H1 (cell line): ENCODE measurements around the gene KIZ. TPM values are rescaled to one million over a fixed set of nuclear protein-coding genes. Genes with fewer than 3 reads are reported as not detected.

Experiments
- CTCF ChIA-PET: fragments of 300-600 bp; sonication (Branson Sonifier 250); formaldehyde crosslinking; loops from one replicate; lab custom pipeline; 2021; ENCODE audit not compliant: partially characterized antibody; lab: Charles Lee
- POLR2A ChIA-PET: fragments of 300-600 bp; sonication (Branson Sonifier 250); formaldehyde crosslinking; loops from one replicate; lab custom pipeline; 2021; ENCODE audit warnings: inconsistent platforms; ENCODE audit not compliant: partially characterized antibody; lab: Charles Lee
- DNase-seq, 2 experiments: peaks; one replicate each; pipeline versions ENCODE4 v3.0.0 to v3.0.0-alpha.2; 2010 to 2022; ENCODE audit warnings: low spot score in 2 of 2, low read depth in 1 of 2, mixed read lengths in 1 of 2
- FAIRE-seq: peaks from 2 replicates; lab custom pipeline; 2011; peaks lifted over from hg19 to GRCh38; lab: Jason Lieb, UNC
- H2AFZ ChIP-seq: 2 replicates; pipeline ENCODE4 v1.8.1; 2012; ENCODE audit warnings: low read length, inconsistent platforms
- H2AK5ac ChIP-seq: 2 replicates; pipeline ENCODE4 v1.6.1; 2013; ENCODE audit warnings: low read depth, low read length
- H2BK120ac ChIP-seq: replicated peaks from 2 replicates; pipeline ENCODE3; 2013; ENCODE audit warnings: low read depth, low read length, inconsistent platforms
- H2BK12ac ChIP-seq: 2 replicates; pipeline ENCODE4 v1.6.1; 2013; ENCODE audit warnings: low read depth, low read length
- H2BK15ac ChIP-seq: 2 replicates; pipeline ENCODE4 v1.6.1; 2013; ENCODE audit warnings: low read length
- H2BK20ac ChIP-seq: 2 replicates; pipeline ENCODE4 v1.6.1; 2013; ENCODE audit warnings: low read length
- H2BK5ac ChIP-seq: 2 replicates; pipeline ENCODE4 v1.6.1; 2013; ENCODE audit warnings: low read depth, low read length
- H3K14ac ChIP-seq: 2 replicates; pipeline ENCODE4 v1.6.1; 2013; ENCODE audit warnings: inconsistent platforms; ENCODE audit not compliant: insufficient read length
- H3K18ac ChIP-seq: 2 replicates; pipeline ENCODE4 v1.6.1; 2013; ENCODE audit warnings: low read length; ENCODE audit errors: extremely low read depth
- H3K23ac ChIP-seq: 2 replicates; pipeline ENCODE4 v1.6.1; 2013; ENCODE audit warnings: inconsistent platforms; ENCODE audit not compliant: insufficient read length
- H3K23me2 ChIP-seq: 2 replicates; pipeline ENCODE4 v1.6.1; 2013; ENCODE audit warnings: low read depth, low read length
- H3K27ac ChIP-seq: 2 replicates; pipeline ENCODE4 v1.6.1; 2011; ENCODE audit warnings: low read depth, low read length, inconsistent platforms
- H3K27me3 ChIP-seq, 4 experiments: replicated peaks in 1 of 4; 1 replicate in 1 of 4; 2 replicates in 3 of 4; pipeline versions ENCODE4 v1.6.1 to v1.8.1; 2011 to 2013; ENCODE audit warnings: low read length in 3 of 4, mild to moderate bottlenecking in 3 of 4, inconsistent platforms in 2 of 4, mixed read lengths in 2 of 4, moderate library complexity in 1 of 4; ENCODE audit not compliant: control insufficient read depth in 3 of 4, insufficient read depth in 3 of 4; ENCODE audit errors: extremely low read depth in 1 of 4
- H3K36me3 ChIP-seq, 4 experiments: 2 replicates each; pipeline versions ENCODE4 v1.6.1 to v1.8.1; 2011 to 2013; ENCODE audit warnings: mild to moderate bottlenecking in 4 of 4, low read length in 3 of 4, moderate library complexity in 2 of 4, control low read depth in 1 of 4, inconsistent platforms in 1 of 4; ENCODE audit not compliant: insufficient read depth in 4 of 4, control insufficient read depth in 2 of 4
- H3K4ac ChIP-seq: replicated peaks from 2 replicates; pipeline ENCODE3; 2013; ENCODE audit warnings: low read length, low read depth, mixed read lengths, inconsistent platforms; ENCODE audit not compliant: insufficient read length
- H3K4me1 ChIP-seq, 4 experiments: replicated peaks in 1 of 4; 1 replicate in 1 of 4; 2 replicates in 3 of 4; pipeline versions ENCODE4 v1.6.1 to v1.8.1; 2011 to 2013; ENCODE audit warnings: low read length in 3 of 4, inconsistent platforms in 2 of 4, mixed read lengths in 1 of 4; ENCODE audit not compliant: insufficient read depth in 4 of 4, control insufficient read depth in 3 of 4
- H3K4me2 ChIP-seq, 2 experiments: 2 replicates each; pipeline versions ENCODE4 v1.6.1 to v1.8.1; 2011 to 2013; ENCODE audit warnings: low read depth in 2 of 2, low read length in 2 of 2, control low read depth in 1 of 2, inconsistent platforms in 1 of 2, mild to moderate bottlenecking in 1 of 2; ENCODE audit not compliant: insufficient read depth in 1 of 2
- H3K4me3 ChIP-seq, 4 experiments: fragments of 200-600, 300-600 bp in 1 of 4; sonication (generic), shearing (Covaris generic), sonication (Bioruptor Twin) in 1 of 4; 2 replicates each; pipeline versions ENCODE4 v1.5.1 to v1.8.1; 2011 to 2016; ENCODE audit warnings: low read length in 4 of 4, low read depth in 3 of 4, control low read depth in 2 of 4, inconsistent platforms in 2 of 4, mild to moderate bottlenecking in 2 of 4, mixed read lengths in 1 of 4, moderate library complexity in 1 of 4; ENCODE audit not compliant: insufficient read depth in 2 of 4; ENCODE audit errors: extremely low read depth in 1 of 4
- H3K56ac ChIP-seq: replicated peaks from 2 replicates; pipeline ENCODE3; 2013; ENCODE audit warnings: low read depth, mild to moderate bottlenecking, mixed read lengths, low read length, inconsistent platforms; ENCODE audit not compliant: insufficient read length
- H3K79me1 ChIP-seq: 2 replicates; pipeline ENCODE4 v1.6.1; 2013; ENCODE audit warnings: low read depth, low read length, control low read depth
- H3K79me2 ChIP-seq, 2 experiments: 2 replicates each; pipeline versions ENCODE4 v1.6.1 to v1.8.1; 2012 to 2013; ENCODE audit warnings: low read length in 2 of 2, mild to moderate bottlenecking in 2 of 2, inconsistent platforms in 1 of 2; ENCODE audit not compliant: insufficient read depth in 2 of 2, control insufficient read depth in 1 of 2
- H3K9ac ChIP-seq, 4 experiments: replicated peaks in 1 of 4; 1 replicate in 1 of 4; 2 replicates in 3 of 4; pipeline versions ENCODE4 v1.6.1 to v1.8.1; 2011 to 2013; ENCODE audit warnings: low read depth in 3 of 4, low read length in 3 of 4, control low read depth in 2 of 4, mild to moderate bottlenecking in 2 of 4, moderate library complexity in 2 of 4, inconsistent platforms in 1 of 4; ENCODE audit errors: extremely low read depth in 1 of 4
- H3K9me3 ChIP-seq, 2 experiments: 2 replicates each; pipeline versions ENCODE4 v1.6.1 to v1.8.1; 2012 to 2013; ENCODE audit warnings: mild to moderate bottlenecking in 2 of 2, moderate library complexity in 2 of 2, control low read depth in 1 of 2, inconsistent platforms in 1 of 2, low read depth in 1 of 2, low read length in 1 of 2, mixed read lengths in 1 of 2; ENCODE audit not compliant: insufficient read depth in 2 of 2
- H4K20me1 ChIP-seq, 2 experiments: replicated peaks in 1 of 2; 2 replicates each; pipeline versions ENCODE3 to v1.8.1; 2011 to 2013; ENCODE audit warnings: inconsistent platforms in 2 of 2, low read length in 2 of 2, mild to moderate bottlenecking in 1 of 2; ENCODE audit not compliant: insufficient read depth in 2 of 2, control insufficient read depth in 1 of 2
- H4K5ac ChIP-seq: 2 replicates; pipeline ENCODE4 v1.6.1; 2013; ENCODE audit warnings: low read length, low read depth, mixed read lengths, inconsistent platforms; ENCODE audit not compliant: insufficient read length
- H4K8ac ChIP-seq: 2 replicates; pipeline ENCODE4 v1.8.0; 2013; ENCODE audit warnings: mild to moderate bottlenecking, moderate library complexity, low read length, inconsistent platforms; ENCODE audit not compliant: insufficient read depth; ENCODE audit errors: extremely low read depth
- H4K91ac ChIP-seq: replicated peaks from 2 replicates; pipeline ENCODE3; 2013; ENCODE audit warnings: low read length, mixed read lengths, inconsistent platforms; ENCODE audit not compliant: insufficient read length
- CEBPB ChIP-seq: IDR thresholded peaks from 2 replicates; pipeline ENCODE4 v1.6.1; 2012; ENCODE audit warnings: low read depth, low read length
- HDAC6 ChIP-seq: IDR thresholded peaks from one replicate; pipeline ENCODE4 v1.7.1; 2012; ENCODE audit warnings: low read depth, mild to moderate bottlenecking, inconsistent platforms, low read length, moderate library complexity
- JUN ChIP-seq: IDR thresholded peaks from 2 replicates; pipeline ENCODE4 v1.6.1; 2011; ENCODE audit warnings: low read depth, mild to moderate bottlenecking, improper control_type of control experiment, low read length
- MAX ChIP-seq: IDR thresholded peaks from 2 replicates; pipeline ENCODE4 v1.6.1; 2012; ENCODE audit warnings: inconsistent platforms
- NANOG ChIP-seq: IDR thresholded peaks from 2 replicates; pipeline ENCODE4 v1.6.1; 2011; ENCODE audit warnings: low read length, low read depth, mild to moderate bottlenecking, inconsistent platforms; ENCODE audit not compliant: insufficient read depth, poor library complexity, severe bottlenecking
- NRF1 ChIP-seq: IDR thresholded peaks from 2 replicates; pipeline ENCODE4 v1.6.1; 2011; ENCODE audit warnings: mild to moderate bottlenecking, low read depth, low read length, improper control_type of control experiment
- RNF2 ChIP-seq: fragments of 200-900, 300-1000 bp; sonication (generic); IDR thresholded peaks from 2 replicates; pipeline ENCODE4 v1.7.1; 2016; ENCODE audit warnings: borderline replicate concordance, low read depth, mild to moderate bottlenecking, antibody characterized with exemption, low read length; ENCODE audit not compliant: poor library complexity, severe bottlenecking; ENCODE audit errors: missing control alignments
- RXRA ChIP-seq: IDR thresholded peaks from 2 replicates; pipeline ENCODE4 v1.6.1; 2011; ENCODE audit warnings: low read depth, mild to moderate bottlenecking, low read length, moderate library complexity; ENCODE audit not compliant: insufficient read depth
- SRF ChIP-seq: IDR thresholded peaks from 2 replicates; pipeline ENCODE4 v1.6.1; 2011; ENCODE audit warnings: mild to moderate bottlenecking, low read depth, low read length, moderate library complexity
- SUZ12 ChIP-seq: fragments of 200-600 bp; sonication (generic); IDR thresholded peaks from 2 replicates; pipeline ENCODE4 v1.6.1; 2012; ENCODE audit warnings: mild to moderate bottlenecking, inconsistent platforms, low read length, moderate library complexity, mixed read lengths
- TEAD4 ChIP-seq: IDR thresholded peaks from 2 replicates; pipeline ENCODE4 v1.6.1; 2012; ENCODE audit warnings: low read depth, low read length, inconsistent platforms, mixed read lengths
- USF2 ChIP-seq: IDR thresholded peaks from 2 replicates; pipeline ENCODE4 v1.6.1; 2011; ENCODE audit warnings: low read length, improper control_type of control experiment
- ZNF274 ChIP-seq: IDR thresholded peaks from 2 replicates; pipeline ENCODE4 v1.7.0; 2012; ENCODE audit warnings: low read length, borderline replicate concordance; ENCODE audit errors: extremely low read depth
- WGBS, 2 experiments: shearing (Covaris generic) in 1 of 2; methylation state at CpG; one replicate each; pipeline versions ENCODE4 v1.1.6 to v1.1.7; 2013 to 2015; ENCODE audit warnings: low lambda C conversion rate in 2 of 2, mixed read lengths in 2 of 2, inconsistent platforms in 1 of 2, low coverage in 1 of 2, missing lambda C conversion rate in 1 of 2; ENCODE audit not compliant: insufficient replicate concordance in 2 of 2, insufficient coverage in 1 of 2, insufficient read length in 1 of 2; ENCODE audit errors: extremely low coverage in 1 of 2, missing lambda C conversion rate in 1 of 2; 5-methylcytosine and 5-hydroxymethylcytosine counted together
- polyA plus RNA-seq, 7 experiments: library from polyadenylated mRNA; depleted of rRNA in 3 of 7; stranded (reverse) in 5 of 7; unstranded in 2 of 7; fragments of >200 nt in 5 of 7; fragments of 200-250 nt in 2 of 7; gene quantifications; 1 replicate in 5 of 7; 2 replicates in 1 of 7; 4 replicates in 1 of 7; pipeline versions ENCODE4 v1.2.1 to v1.2.3, GENCODE V29; 2011 to 2013; ENCODE audit warnings: missing spikeins in 2 of 7, mixed read lengths in 2 of 7
- total RNA-seq: library from RNA; stranded (reverse); fragmentation: NEBNext Ultra II Directional; extraction: Animal tissue kit (Norgen Biotek cat#: 25700); gene quantifications from 2 replicates; pipeline ENCODE4 v1.2.1, GENCODE V29; 2021

KIZ gene
- total and polyA plus RNA-seq, 2 of the 8 experiments (the other 6 are each of a cell fraction or from before 2014, with no cell fraction given) = 13.0 to 51.7 TPM

GRCh38 chr20:21167261-21167660 is 41.4 kb downstream of the KIZ start:
- H3K27ac ChIP-seq = no peak overlapping the region
- H3K4ac ChIP-seq = no peak overlapping the region
- ChIA-PET CTCF (no interaction called here), POLR2A (no interaction called here)
- H2BK120ac ChIP-seq = no peak overlapping the region
- H2BK20ac ChIP-seq = no peak overlapping the region
- no peak overlapping the region for H3K23ac ChIP-seq
- H3K23me2 ChIP-seq = no peaks in the 10 kb centered on the region
- no peaks in the 10 kb centered on the region for H3K9me3 ChIP-seq
- no peak overlapping the region for H4K91ac ChIP-seq
- H2AFZ ChIP-seq = no peak overlapping the region
- 100% methylated on average over 1 of the region's 5 CpGs; no CpG with 5 or more reads in 1 of the 2 experiments for WGBS, 2 experiments
- H4K8ac ChIP-seq = no peak overlapping the region
- H4K5ac ChIP-seq = no peak overlapping the region
- no peak for DNase-seq
- no peaks in the 10 kb centered on the region for H3K4me1 ChIP-seq
- no peak overlapping the region for H3K56ac ChIP-seq
- H2BK15ac ChIP-seq = no peak overlapping the region
- H4K20me1 ChIP-seq = no peaks in the 10 kb centered on the region
- no peak overlapping the region for H3K4me3 ChIP-seq
- no peaks in the 10 kb centered on the region for H3K79me1 ChIP-seq
- H3K79me2 ChIP-seq = no peaks in the 10 kb centered on the region
- no peak overlapping the region for H3K18ac ChIP-seq
- FAIRE-seq = no peak
- no peak overlapping the region for H2BK5ac ChIP-seq
- no peak overlapping the region for H3K9ac ChIP-seq
- H3K4me2 ChIP-seq = no peak overlapping the region
- H2BK12ac ChIP-seq = no peak overlapping the region; the same call in 1 of the 2 replicates
- peaks cover 0 to 10% (median 4%) of the 10 kb centered on the region in 4 experiments; a peak in 2 of 8 replicates for H3K36me3 ChIP-seq
- H2AK5ac ChIP-seq = no peak overlapping the region
- H3K14ac ChIP-seq = no peak overlapping the region
- H3K27me3 ChIP-seq = no peaks in the 10 kb centered on the region
- no peak for TF ChIP-seq SRF
- TF ChIP-seq RXRA = no peak
- TF ChIP-seq NANOG = no peak
- TF ChIP-seq SUZ12 = no peak
- TF ChIP-seq ZNF274 = no peak
- TF ChIP-seq CEBPB = no peak
- no peak for TF ChIP-seq MAX
- TF ChIP-seq USF2 = no peak
- TF ChIP-seq HDAC6 = no peak
- TF ChIP-seq RNF2 = no peak
- TF ChIP-seq NRF1 = no peak
- TF ChIP-seq TEAD4 = no peak
- TF ChIP-seq JUN = no peak
